Choroid plexus epithelial cell (primary cell): ENCODE measurements around the gene ZNF492.

Experiments
- DNase-seq: peaks from one replicate; pipeline ENCODE4 v3.0.0-alpha.2; 2010; ENCODE audit warnings: low read depth
- H3K4me3 ChIP-seq: 2 replicates; pipeline ENCODE4 v1.5.1; 2011; ENCODE audit warnings: low read depth, mild to moderate bottlenecking, control low read depth, low read length, moderate library complexity
- CTCF ChIP-seq: conservative IDR thresholded peaks from 2 replicates; pipeline ENCODE4 v1.5.1; 2011; ENCODE audit warnings: low read depth, mild to moderate bottlenecking, control low read depth, inconsistent platforms, low read length, moderate library complexity

The ZNF492 gene

GRCh38 chr19:22708983-22709382, 74.9 kb downstream of the ZNF492 start:
- H3K4me3 ChIP-seq: no peak overlapping the region
- DNase-seq: no peak
- TF ChIP-seq CTCF: no peak
